ENCODE measurements around the gene KRAS.
"Not testable (repeated sequence)": the region's sequence is repeated elsewhere in the genome, so short reads cannot be mapped to it uniquely, and the experiment has no call there.

The KRAS gene

GRCh38 chr12:25250744-25251730 lies at the start of gene KRAS:
TSS of gene KRAS (minus strand) at chr12:25250929.
- DNase-seq: peak; percentile 97

GRCh38 chr12:25296381-25296780 lies 45.7 kb upstream of the KRAS start:
- no peak for DNase-seq

- no peak for DNase-seq
Observed at GRCh38 chr12:25295361-25295760, 44.6 kb upstream of the KRAS start.

- no peak for DNase-seq
Observed at GRCh38 chr12:25293653-25294052, 42.9 kb upstream of the KRAS start.

- DNase-seq: not testable (repeated sequence)
Observed at GRCh38 chr12:25292810-25293221, 42.1 kb upstream of the KRAS start.

- DNase-seq: no peak
Observed at GRCh38 chr12:25287610-25288009, 36.9 kb upstream of the KRAS start.

GRCh38 chr12:25286837-25287236 lies 36.1 kb upstream of the KRAS start:
- no peak for DNase-seq

GRCh38 chr12:25284024-25284423 lies 33.3 kb upstream of the KRAS start:
- DNase-seq: no peak

GRCh38 chr12:25283006-25283405 lies 32.3 kb upstream of the KRAS start:
- DNase-seq: no peak

GRCh38 chr12:25280082-25280481 lies 29.4 kb upstream of the KRAS start:
- no peak for DNase-seq

GRCh38 chr12:25278269-25278668 lies 27.5 kb upstream of the KRAS start:
- no peak for DNase-seq

GRCh38 chr12:25276199-25276937 lies 25.6 kb upstream of the KRAS start:
- DNase-seq: peak; percentile 69

- DNase-seq: no peak
Observed at GRCh38 chr12:25271486-25272098, 20.9 kb upstream of the KRAS start.

GRCh38 chr12:25269701-25270100 lies 19.0 kb upstream of the KRAS start:
- no peak for DNase-seq

- DNase-seq: no peak
Observed at GRCh38 chr12:25266497-25266896, 15.8 kb upstream of the KRAS start.

- no peak for DNase-seq
Observed at GRCh38 chr12:25264862-25265261, 14.1 kb upstream of the KRAS start.

- DNase-seq: no peak
Observed at GRCh38 chr12:25264114-25264513, 13.4 kb upstream of the KRAS start.

GRCh38 chr12:25263594-25263993 lies 12.9 kb upstream of the KRAS start:
- DNase-seq: no peak

GRCh38 chr12:25262389-25263074 lies 11.8 kb upstream of the KRAS start:
- DNase-seq: no peak

GRCh38 chr12:25257590-25258324 lies 7.0 kb upstream of the KRAS start:
- no peak for DNase-seq

GRCh38 chr12:25256826-25257225 lies 6.1 kb upstream of the KRAS start:
- no peak for DNase-seq

GRCh38 chr12:25256005-25256404 lies 5.3 kb upstream of the KRAS start:
- no peak for DNase-seq
